Body of pancreas (tissue), 4 donors: Measurements from ENCODE around the gene LRRC8A.

Experiments used
- POLR2A ChIP-seq, 3 donors: fragments of 450-650 bp; IDR thresholded peaks; one replicate each; pipeline ENCODE4 v1.6.1; 2016; ENCODE audit warnings: antibody characterized with exemption in 3 of 3, mild to moderate bottlenecking in 2 of 3
- TF ChIP-seq, protein P1 (sequence below), 7 experiments: fragments of 450-650 bp in 4 of 7; fragments of 200-600 bp in 3 of 7; sonication (generic) in 3 of 7; IDR thresholded peaks; one replicate each; pipeline ENCODE4 v1.5.1; 2016 to 2019; ENCODE audit warnings: antibody characterized with exemption in 7 of 7

DNA sequence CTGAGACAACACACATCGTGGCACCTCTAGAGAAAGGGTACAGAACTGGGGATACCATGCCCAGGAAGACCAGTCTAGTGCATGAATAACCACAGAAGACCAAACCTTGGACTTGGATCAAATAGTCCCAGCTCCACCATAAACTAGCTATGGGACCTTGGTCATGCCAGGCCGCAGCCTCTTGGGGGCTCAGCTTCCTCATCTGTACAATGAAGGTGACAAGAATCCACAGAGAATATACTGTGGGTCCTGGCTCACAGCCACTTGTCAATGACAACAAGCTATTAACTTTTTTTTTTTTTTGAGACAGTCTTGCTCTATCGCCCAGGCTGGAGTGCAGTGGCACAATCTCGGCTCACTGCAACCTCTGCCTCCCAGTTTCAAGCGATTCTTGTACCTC, 4.1 kb upstream of the LRRC8A start:
- TF ChIP-seq, protein P1, sequence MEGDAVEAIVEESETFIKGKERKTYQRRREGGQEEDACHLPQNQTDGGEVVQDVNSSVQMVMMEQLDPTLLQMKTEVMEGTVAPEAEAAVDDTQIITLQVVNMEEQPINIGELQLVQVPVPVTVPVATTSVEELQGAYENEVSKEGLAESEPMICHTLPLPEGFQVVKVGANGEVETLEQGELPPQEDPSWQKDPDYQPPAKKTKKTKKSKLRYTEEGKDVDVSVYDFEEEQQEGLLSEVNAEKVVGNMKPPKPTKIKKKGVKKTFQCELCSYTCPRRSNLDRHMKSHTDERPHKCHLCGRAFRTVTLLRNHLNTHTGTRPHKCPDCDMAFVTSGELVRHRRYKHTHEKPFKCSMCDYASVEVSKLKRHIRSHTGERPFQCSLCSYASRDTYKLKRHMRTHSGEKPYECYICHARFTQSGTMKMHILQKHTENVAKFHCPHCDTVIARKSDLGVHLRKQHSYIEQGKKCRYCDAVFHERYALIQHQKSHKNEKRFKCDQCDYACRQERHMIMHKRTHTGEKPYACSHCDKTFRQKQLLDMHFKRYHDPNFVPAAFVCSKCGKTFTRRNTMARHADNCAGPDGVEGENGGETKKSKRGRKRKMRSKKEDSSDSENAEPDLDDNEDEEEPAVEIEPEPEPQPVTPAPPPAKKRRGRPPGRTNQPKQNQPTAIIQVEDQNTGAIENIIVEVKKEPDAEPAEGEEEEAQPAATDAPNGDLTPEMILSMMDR (IDR thresholded peaks at IDR 0.05) = no peak
- no peak for TF ChIP-seq POLR2A (IDR thresholded peaks at IDR 0.05)
